Measurements from ENCODE around the gene PNKD. TPM values are rescaled to one million over a fixed set of nuclear protein-coding genes. Genes with fewer than 3 reads are reported as not detected.

PNKD gene, protein sequence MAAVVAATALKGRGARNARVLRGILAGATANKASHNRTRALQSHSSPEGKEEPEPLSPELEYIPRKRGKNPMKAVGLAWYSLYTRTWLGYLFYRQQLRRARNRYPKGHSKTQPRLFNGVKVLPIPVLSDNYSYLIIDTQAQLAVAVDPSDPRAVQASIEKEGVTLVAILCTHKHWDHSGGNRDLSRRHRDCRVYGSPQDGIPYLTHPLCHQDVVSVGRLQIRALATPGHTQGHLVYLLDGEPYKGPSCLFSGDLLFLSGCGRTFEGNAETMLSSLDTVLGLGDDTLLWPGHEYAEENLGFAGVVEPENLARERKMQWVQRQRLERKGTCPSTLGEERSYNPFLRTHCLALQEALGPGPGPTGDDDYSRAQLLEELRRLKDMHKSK
- total RNA-seq (2014; rRNA removed; shearing (Covaris generic); ENCODE audit: low replicate concordance) = 21.5 and 40.8 TPM in 2 replicates

DNA sequence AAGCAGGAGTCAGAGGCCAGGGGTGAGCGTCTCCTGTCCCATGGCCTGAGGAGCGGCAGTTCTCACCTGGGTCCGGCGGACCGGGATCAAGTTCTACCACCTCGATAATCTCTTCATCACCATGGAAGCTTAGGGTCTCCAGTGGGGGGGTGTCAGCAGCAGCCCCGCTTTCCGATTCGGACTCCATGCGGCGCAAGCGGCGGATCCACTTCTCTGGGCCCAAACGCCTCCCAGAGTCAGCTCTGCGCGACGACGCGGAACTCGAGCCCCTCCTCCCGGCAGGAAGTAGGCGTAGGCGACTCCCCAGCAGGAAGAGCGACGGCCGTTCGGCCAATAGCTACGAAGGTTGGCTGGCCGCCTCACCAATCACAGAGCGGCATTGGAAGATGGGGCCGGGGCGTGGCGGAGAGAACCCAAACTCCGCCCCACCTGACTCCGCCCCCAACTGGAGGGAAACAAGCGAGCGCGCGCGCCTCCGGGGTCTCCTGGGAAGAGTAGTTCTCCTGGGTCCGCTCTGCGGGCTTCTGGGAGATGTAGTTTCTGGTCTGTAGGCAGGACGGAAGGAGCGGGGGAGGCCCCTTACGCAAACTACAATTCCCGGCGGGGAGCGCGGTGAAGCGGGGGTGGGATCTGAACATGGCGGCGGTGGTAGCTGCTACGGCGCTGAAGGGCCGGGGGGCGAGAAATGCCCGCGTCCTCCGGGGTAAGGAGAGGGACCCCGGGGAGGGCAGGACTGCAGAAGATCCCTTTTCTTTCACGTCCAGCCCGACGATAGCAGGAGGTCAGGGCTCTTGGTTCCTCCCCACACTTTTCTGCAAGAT is at the start of gene PNKD, which contains the start of gene AAMP:
Gene PNKD, plus strand, starts transcription at position 620 of the 821 bp plus-strand sequence. Its CDS starts 17 bp downstream, at position 637.
Gene AAMP, minus strand, starts transcription at position 238 of the 821 bp plus-strand sequence. Its CDS starts 51 bp downstream, at position 187.
- Histone ChIP-seq H3K9me3 (no peaks in the 10 kb centered on the region), H3K36me3 (peaks cover 56% of the 10 kb centered on the region), H3K27me3 (no peaks in the 10 kb centered on the region), H3K4me3 (peak within 1 kb of the TSS; percentile 72)
- DNase-seq = peak; percentile 98

GRCh38 chr2:218221000-218221399 is 49.3 kb upstream of the PNKD start:
- peaks cover 58% of the 10 kb centered on the region for H3K36me3 ChIP-seq
- H3K9me3 ChIP-seq = no peaks in the 10 kb centered on the region
- H3K27me3 ChIP-seq = no peaks in the 10 kb centered on the region
- no peak overlapping the region for H3K4me3 ChIP-seq
- DNase-seq = no peak

DNA sequence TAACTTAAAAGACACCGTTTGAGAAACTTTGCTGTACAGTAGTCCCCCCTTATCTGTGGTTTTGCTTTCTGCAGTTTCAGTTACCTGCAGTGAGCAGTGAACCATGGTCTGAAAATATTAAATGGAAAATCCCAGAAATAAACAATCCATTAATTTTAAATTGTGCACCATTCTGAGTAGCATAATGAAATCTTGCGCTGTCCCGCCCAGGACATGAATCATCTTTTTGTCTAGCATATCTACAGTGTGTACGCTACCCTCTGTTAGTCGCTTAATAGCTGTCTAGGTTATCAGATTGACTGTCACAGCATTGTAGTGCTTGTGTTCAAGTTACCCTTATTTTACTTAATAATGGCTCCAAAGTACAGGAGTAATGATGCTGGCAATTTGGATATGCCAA is 47.3 kb upstream of the PNKD start:
- no peak for DNase-seq
- no peak overlapping the region for H3K4me3 ChIP-seq
- H3K36me3 ChIP-seq = peaks cover 69% of the 10 kb centered on the region
- no peaks in the 10 kb centered on the region for H3K27me3 ChIP-seq
- no peaks in the 10 kb centered on the region for H3K9me3 ChIP-seq

DNA sequence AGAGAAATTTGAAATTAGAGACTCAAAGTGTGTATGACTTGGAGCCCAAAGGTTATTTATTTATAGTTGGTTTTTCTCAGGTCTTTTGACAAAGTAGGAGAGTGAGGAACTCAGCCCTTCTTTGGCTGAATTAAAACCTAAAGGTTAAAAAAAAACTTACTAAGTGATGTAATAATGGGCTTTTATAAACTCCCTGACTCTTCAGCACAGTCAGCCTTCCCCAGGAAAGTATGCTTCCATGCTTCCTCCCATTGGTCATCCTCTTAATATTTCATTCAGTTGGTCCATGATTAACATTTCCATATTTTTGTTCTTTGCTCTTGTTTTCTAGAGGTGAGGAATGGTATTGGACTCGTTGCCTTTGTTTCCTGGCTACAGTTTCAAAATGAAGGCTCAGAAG is 46.1 kb upstream of the PNKD start:
- no peak overlapping the region for H3K4me3 ChIP-seq
- H3K27me3 ChIP-seq = no peaks in the 10 kb centered on the region
- no peaks in the 10 kb centered on the region for H3K9me3 ChIP-seq
- no peak for DNase-seq
- H3K36me3 ChIP-seq = peaks cover 75% of the 10 kb centered on the region

GRCh38 chr2:218226903-218227302 is 43.4 kb upstream of the PNKD start:
- no peak overlapping the region for H3K4me3 ChIP-seq
- DNase-seq = no peak
- H3K36me3 ChIP-seq = peaks cover 80% of the 10 kb centered on the region
- H3K27me3 ChIP-seq = no peaks in the 10 kb centered on the region
- H3K9me3 ChIP-seq = no peaks in the 10 kb centered on the region

DNA sequence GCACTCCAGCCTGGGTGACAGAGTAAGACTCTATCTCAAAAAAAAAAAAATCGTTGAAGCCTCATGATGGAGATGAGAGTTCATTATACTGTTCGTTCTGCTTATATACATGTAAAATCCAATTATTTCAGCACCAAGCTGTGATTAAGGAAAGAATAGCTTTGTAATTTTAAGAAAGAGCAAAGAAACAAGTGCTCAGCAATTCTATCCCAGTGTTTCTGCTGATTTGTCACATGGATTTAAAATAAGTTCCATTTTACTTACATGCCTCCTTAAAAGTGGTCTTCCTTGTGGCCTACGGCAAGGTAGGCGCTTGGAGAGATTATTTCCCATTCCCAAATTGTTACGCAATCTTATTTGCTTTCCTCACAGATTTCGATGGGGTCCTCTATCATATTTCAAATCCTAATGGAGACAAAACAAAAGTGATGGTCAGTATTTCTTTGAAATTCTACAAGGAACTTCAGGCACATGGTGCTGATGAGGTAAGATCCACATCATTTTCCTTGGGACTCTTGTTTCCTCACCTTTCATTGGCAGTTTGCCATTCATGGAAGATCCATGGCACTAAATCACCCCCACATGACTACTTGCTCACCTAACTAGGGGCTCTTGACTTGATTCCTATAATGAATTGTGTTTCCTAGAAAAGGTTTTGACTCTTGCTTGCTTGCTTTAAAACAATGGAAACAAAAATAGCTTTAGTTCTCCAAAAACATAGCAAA is 41.8 kb upstream of the PNKD start:
- Histone ChIP-seq H3K36me3 (peaks cover 79% of the 10 kb centered on the region), H3K4me3 (no peak overlapping the region), H3K27me3 (no peaks in the 10 kb centered on the region), H3K9me3 (no peaks in the 10 kb centered on the region)
- DNase-seq = no peak

- Histone ChIP-seq H3K36me3 (peaks cover 86% of the 10 kb centered on the region), H3K27me3 (no peaks in the 10 kb centered on the region), H3K4me3 (no peak overlapping the region), H3K9me3 (no peaks in the 10 kb centered on the region)
- DNase-seq = peak; percentile 11
Measured at GRCh38 chr2:218229239-218229638, 41.1 kb upstream of the PNKD start.

DNA sequence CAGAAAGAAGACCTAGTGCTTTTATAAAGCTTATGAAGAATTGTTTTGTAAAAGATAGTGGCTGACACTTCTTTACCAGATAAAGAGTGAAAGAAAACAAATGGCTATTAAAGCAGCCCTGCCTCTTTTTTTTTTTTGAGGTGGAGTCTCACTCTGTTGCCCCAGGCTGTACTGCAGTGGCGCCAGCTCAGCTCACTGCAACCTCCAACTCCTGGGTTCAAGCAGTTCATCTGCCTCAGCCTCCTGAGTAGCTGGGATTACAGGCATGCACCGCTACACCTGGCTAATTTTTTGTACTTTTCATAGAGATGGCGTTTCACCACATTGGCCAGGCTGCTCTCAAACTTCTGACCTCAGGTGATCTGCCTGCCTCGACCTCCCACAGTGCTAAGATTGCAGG is 40.5 kb upstream of the PNKD start:
- peaks cover 86% of the 10 kb centered on the region for H3K36me3 ChIP-seq
- DNase-seq = no peak
- H3K9me3 ChIP-seq = no peaks in the 10 kb centered on the region
- H3K27me3 ChIP-seq = no peaks in the 10 kb centered on the region
- no peak overlapping the region for H3K4me3 ChIP-seq

GRCh38 chr2:218230882-218231281 is 39.4 kb upstream of the PNKD start:
- Histone ChIP-seq H3K27me3 (no peaks in the 10 kb centered on the region), H3K4me3 (no peak overlapping the region), H3K9me3 (no peaks in the 10 kb centered on the region), H3K36me3 (peaks cover 86% of the 10 kb centered on the region)
- DNase-seq = no peak

DNA sequence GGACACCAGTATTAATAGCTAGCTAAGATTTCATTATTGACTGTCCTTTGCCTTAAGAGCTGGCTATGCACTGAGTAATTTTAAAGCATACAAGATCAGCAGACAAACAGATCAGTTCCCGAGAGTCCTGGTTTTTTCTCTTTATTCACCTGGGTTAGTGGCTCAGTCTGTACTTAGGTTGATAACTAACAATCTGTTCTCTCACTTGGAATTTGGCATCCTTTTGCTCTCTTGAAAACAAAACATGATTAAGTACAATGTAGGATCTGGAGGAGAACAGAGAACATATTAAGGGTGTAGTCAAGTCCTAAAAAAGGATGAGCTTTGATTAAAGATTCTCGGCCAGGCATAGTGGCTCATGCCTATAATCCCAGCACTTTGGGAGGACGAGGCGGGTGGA is 36.8 kb upstream of the PNKD start:
- H3K36me3 ChIP-seq = peaks cover 91% of the 10 kb centered on the region
- H3K27me3 ChIP-seq = no peaks in the 10 kb centered on the region
- no peaks in the 10 kb centered on the region for H3K9me3 ChIP-seq
- H3K4me3 ChIP-seq = no peak overlapping the region
- no peak for DNase-seq

DNA sequence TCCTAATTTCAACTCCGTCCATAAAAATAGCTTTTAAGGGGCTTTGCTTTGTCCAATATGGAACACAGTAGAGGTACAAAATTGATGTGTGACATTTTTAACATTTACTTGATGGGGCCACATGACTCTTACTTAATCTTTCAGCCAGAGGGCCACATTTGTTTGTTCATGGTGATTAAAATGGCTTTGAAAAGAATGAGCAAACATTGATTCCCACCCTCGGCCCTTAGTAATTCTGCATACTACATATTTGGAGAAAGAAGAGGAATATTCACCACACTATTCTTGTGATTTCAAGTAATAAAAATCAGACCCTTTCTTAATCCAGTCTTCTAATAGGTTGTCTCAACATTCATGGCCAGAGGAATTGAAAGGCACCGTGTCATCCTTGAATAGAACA is 35.8 kb upstream of the PNKD start:
- DNase-seq = no peak
- Histone ChIP-seq H3K27me3 (no peaks in the 10 kb centered on the region), H3K9me3 (no peaks in the 10 kb centered on the region), H3K36me3 (peaks cover 93% of the 10 kb centered on the region), H3K4me3 (no peak overlapping the region)

DNA sequence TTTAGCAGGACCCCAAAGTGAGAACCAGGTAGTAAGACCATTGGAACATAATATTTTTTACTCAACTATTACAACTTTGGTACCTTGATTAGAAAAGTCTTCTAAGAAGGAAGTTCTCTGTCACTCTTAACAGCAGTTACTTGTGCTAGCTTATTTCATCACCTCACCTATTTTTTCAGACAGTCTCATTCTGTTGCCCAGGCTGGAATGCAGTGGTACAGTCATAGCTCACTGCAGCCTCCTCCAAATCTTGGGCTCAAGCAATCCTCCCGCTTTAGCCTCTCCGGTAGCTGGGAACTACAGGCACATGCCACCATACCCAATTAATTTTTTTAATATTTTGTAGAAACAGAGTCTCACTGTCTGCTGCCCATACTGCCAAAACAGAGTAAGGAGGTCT is 35.3 kb upstream of the PNKD start:
- no peak for DNase-seq
- no peaks in the 10 kb centered on the region for H3K27me3 ChIP-seq
- H3K9me3 ChIP-seq = no peaks in the 10 kb centered on the region
- H3K36me3 ChIP-seq = peaks cover 93% of the 10 kb centered on the region
- no peak overlapping the region for H3K4me3 ChIP-seq

DNA sequence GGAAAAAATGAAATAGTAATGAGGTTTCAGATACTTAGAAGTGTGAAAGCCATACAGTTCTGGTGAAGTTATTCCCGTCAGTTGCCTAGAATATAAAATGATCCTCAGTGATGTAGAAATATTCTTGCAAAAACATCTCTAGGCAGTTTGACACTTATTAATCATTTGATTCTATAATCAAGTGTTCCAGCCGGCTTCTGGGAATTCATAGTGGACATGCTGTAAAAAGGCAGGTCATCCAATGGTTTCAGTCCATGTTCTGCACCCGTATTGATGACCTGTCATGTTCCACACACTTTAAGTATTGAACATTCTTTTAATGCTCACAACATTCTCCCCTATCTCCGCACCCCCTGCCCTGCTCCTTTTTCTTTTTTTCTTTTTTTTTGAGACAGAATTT is 33.5 kb upstream of the PNKD start:
- H3K36me3 ChIP-seq = peaks cover 93% of the 10 kb centered on the region
- no peaks in the 10 kb centered on the region for H3K9me3 ChIP-seq
- no peak overlapping the region for H3K4me3 ChIP-seq
- no peak for DNase-seq
- H3K27me3 ChIP-seq = no peaks in the 10 kb centered on the region

- DNase-seq = no peak
- H3K9me3 ChIP-seq = no peaks in the 10 kb centered on the region
- no peaks in the 10 kb centered on the region for H3K27me3 ChIP-seq
- H3K36me3 ChIP-seq = peaks cover 95% of the 10 kb centered on the region
- H3K4me3 ChIP-seq = no peak overlapping the region
Measured at GRCh38 chr2:218238887-218239286, 31.4 kb upstream of the PNKD start.

DNA sequence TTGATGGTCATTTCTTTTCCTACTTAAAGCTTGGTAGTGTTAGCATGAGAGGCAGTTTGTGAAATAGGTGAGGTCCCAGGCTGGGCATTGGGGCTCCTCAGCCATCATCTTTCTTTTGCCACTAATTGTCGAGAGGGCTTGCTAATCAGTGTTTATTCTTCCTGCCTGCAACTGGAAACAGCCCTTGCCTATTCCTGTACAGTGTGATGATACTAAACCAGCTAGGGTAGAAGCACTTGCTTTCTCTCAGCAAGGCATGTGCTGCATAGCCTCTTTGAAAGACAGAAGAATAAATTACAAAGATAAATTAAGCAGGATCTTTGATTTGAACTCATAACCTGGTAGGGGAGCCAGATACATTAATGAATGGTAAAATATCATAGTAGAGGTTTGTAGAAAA is 26.1 kb upstream of the PNKD start:
- H3K4me3 ChIP-seq = no peak overlapping the region
- H3K27me3 ChIP-seq = no peaks in the 10 kb centered on the region
- H3K9me3 ChIP-seq = no peaks in the 10 kb centered on the region
- DNase-seq = no peak
- H3K36me3 ChIP-seq = peaks cover 98% of the 10 kb centered on the region

DNA sequence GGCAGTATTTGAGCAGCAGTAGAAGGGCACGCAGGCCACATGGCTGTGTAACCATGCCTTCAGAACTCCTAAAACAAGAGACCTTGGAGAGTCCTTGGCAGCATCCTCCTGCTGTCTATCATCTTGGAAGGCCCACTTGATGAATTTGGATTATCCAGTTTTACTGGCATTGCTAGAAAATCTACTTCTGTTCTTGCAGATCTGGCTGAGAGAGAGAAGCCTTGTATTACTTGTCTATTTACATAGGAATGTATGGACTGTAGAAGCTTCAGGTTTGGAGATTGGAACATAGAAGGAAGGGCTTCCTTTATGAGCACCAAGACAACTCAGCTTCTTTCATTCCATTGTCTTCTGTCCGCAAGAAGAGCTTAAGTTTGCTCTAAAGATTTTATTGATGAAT is 25.7 kb upstream of the PNKD start:
- Histone ChIP-seq H3K9me3 (no peaks in the 10 kb centered on the region), H3K4me3 (no peak overlapping the region), H3K36me3 (peaks cover 98% of the 10 kb centered on the region), H3K27me3 (no peaks in the 10 kb centered on the region)
- no peak for DNase-seq

- H3K9me3 ChIP-seq = no peaks in the 10 kb centered on the region
- H3K4me3 ChIP-seq = no peak overlapping the region
- H3K27me3 ChIP-seq = no peaks in the 10 kb centered on the region
- H3K36me3 ChIP-seq = peaks cover 98% of the 10 kb centered on the region
- DNase-seq = no peak
Measured at GRCh38 chr2:218245214-218245613, 25.1 kb upstream of the PNKD start.
